HG03342 (cell line): ENCODE data around the gene CD99L2.

ENCODE experiments used
- ATAC-seq: cut with Tn5 transposase; IDR thresholded peaks from one replicate; pipeline ENCODE4 v1.9.1; 2021; ENCODE audit warnings: mild to moderate bottlenecking, moderate library complexity; ENCODE audit not compliant: unreplicated experiment

The CD99L2 gene

DNA sequence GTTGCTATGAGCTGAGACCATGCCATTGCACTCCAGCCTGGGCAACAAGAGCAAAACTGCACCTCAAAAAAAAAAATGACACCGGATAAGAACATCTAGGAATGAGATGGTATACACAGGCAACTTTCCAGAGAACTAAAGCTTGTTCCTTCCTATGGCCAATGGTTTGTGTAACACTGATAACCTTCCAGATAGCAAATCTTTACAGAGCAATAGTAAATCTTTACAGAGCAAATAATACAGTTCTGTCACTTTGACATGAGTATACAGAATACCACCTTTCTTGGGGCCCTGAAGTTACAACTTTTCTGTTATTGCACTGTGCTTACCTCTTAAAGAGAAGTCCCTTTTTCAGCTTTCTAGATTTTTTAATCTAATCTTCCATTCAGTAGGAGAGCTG, 91.6 kb downstream of the CD99L2 start:
- no peak for ATAC-seq

DNA sequence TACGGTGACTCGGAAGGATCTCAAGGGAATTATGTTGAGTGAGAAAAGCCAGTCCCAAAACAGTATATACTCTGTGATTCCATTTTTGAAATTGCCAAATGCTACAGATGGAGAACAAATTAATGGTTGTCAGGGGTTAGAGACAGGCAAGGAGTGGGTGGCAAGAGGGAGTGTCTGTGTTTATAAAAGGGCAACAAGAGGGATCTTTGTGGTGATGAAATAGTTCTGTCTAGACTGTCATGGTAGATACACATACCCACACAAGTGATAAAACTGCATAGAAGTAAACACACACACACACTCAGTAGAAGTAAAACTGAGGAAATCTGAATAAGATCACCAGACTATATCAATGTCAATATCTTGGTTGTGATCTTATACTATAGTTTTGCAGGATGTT, 92.7 kb downstream of the CD99L2 start:
- ATAC-seq: no peak

DNA sequence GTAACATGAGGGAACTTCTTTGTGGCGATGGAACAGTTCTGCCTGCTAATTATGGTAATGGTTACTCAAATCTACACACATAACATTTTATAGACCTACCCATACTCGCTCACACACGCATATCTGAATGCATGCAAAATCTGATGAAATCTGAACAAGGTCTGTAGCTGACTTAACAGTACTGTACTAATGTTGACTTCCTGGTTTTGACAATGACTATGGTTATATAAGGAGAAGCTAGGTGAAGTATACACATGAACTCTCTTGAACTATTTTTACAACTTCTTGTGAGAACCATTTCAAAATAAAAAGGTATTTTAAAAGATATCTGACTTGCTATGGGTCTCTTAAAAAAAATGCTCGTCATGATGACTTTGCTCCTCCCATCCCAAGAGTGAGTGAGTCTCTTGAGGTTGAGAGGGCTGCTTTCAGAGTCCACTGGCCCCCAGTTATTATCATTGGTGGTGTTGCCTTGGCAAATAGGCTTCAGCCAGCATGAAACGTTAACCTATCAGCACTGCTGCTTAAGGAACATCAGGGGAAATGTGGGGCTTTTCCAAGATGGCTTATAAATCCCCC, 105.4 kb downstream of the CD99L2 start:
- no peak for ATAC-seq

DNA sequence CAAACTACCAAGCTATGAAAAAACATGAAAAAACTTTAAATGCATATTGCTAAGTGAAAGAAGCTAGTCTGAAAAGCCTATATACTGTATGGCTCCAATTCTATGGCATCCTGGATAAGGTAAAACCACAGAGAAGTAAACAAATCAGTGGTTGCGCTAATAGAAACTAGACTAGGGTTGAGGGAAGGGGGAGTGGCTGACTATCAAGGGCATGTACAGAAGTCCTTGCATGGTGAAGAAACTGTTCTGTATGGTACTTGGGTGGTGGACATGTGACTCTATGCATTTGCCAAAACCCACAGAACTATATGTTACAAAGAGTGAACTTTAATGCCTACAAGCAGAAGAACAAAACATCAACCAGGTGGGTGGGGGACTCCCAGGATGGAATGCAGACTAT, 108.4 kb downstream of the CD99L2 start:
- ATAC-seq: peak; percentile 62

DNA sequence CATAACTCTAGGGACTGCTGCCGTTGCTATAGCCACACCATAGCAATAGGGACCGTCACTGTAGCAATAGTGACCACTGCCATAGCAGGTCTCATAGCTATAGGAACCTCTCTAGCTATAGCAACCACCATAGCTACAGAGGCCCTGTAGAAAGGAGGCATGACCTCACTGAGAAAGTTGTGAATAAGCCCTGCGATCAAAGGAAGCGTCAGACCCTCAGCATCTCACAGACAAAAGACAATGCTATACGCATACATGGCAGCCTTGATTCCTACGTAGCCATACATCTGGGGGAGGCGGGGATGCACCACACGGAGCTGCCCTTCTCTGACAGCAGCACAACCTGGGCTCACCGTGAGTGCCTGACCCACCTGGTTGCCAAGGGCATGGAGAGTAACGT, 116.8 kb downstream of the CD99L2 start:
- no peak for ATAC-seq

DNA sequence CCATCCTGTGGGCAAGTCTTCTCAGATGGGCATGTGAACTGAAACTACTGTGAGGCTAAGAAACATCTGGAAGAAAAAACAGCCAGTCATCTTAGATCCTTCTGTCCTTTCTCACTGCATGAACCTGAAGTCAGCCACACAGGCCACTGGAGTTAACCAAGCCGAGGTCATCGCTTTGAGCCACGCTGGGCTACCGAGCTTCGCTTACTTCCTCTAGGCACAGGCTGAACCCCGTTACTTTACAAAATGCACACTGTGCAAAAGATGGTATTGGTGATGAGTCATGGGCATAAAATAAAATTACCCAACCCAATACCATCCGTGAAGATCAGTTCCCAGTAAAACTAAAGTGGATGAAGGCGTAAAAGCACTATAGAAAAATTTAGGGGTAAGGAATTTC, 119.1 kb downstream of the CD99L2 start:
- no peak for ATAC-seq

DNA sequence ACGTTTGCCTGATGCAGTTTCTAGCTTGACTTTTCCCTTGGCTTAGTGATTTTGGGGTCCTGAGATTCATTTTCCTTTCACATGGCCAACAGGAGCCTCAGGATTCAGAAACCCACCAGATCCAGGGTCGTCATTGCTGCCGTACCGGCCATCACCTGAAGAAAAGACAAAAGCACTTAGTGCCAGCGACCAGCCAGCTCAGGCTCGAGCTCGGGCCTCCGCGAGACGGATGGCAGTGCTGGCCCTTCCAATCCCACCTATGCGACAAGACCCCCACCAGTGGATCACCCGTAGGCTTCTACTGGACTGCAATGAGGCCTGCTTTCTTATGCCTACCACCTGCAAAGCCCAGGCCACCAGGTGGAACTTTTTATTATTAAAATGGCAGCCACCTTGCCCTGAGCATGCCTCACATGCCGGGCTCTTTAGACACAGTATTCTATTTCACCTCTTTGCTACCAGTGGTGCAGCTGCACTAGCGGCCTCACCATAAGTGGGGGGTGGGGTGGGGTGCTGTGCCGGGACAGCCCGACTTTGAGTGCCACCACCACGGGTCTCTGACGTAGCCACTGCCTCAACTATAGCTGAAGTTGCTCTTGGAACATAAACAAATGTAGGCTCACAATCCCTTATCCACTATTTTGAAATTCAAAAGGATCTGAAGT, 121.0 kb downstream of the CD99L2 start:
- ATAC-seq: no peak

DNA sequence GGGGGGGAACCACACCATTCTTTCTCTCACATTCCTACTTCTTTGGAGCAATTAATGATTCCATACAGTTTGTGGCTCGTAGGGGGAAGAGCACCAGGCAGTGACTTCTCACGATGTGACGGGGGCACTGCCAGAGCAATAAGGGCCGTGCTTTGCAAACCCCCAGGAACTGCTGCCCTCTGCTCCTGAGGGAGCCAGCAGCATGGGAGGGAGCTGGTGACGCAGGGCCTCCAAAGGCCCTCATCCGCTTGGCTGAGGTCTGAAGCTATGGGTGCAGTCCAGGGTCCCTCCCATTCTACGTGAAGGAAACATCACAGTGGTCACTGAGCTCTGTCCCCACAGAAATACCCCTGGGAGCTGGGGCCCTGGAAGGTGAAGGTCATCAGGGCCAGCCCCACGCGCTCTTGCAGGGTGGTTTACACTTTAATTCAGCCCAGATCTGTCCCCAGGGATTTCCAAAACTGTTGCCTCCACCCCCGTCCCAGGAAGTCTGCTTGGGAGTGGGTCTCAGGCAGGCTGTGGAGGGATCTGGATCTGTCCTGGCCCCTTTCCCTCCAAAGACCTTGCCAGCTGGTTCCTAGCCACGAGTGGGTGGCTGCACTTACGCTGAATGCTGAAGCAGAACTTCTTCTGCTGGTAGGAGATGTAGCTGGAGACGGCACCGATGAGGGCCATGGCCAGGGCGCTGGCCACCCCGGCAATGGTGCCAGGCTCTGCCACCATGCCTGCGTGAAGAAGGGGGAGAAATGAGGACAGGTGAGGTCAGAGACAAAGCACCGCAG, 122.7 kb downstream of the CD99L2 start:
- ATAC-seq: no peak

DNA sequence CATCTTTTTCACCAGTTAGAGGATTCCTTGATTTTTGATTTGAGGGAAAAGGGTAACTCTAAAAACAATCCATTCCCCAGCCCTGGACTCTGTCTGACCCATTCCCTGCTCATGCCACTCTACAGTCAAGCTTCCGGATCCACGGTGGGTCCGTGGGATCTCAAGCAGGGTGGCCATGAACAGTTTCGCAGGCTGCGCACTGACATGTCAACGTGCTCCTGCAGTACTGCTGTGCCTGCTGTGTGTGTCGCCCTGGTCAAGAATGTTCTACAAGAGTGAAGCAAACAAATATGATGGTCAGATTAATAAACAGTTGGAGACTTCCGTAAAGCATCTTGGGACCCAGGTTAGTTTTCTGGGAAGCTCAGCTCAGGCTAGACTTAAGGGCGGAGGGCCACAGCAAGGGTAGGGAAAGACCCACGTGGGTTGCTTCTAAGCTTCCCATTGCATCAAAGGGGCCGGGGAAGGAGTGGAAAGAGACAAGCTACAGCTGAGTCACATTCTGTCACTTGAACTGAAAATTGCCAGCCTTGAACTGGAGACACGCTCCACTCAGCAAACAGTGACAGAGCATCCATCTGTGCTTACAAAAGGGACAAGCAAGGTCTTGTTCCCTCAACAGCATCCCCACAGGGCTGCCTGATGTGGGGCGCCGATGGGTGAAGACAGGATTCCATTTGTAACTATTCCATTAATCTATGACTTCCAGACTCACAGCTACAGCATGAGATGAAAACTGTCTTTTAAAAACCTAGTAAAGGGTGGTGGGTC, 123.5 kb downstream of the CD99L2 start:
- no peak for ATAC-seq

DNA sequence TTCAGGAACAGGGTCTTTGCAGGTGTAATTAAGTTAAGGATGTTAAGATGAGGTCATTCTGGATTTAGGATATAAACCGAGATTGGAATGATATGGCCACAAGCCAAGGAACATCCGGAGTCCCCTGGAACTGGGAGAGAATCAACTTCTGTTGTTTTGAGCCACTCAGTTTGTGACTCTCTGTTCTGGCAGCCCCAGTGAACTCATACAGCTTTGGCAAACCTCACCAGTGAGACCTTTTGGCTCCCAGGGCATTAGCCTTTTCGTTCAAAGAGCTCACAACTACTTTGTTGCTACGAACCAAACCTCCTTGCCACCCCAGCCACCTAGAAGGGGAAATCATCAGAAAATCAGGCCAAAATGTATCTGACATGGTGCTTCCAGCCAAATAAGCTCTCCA, 124.8 kb downstream of the CD99L2 start:
- ATAC-seq: no peak

DNA sequence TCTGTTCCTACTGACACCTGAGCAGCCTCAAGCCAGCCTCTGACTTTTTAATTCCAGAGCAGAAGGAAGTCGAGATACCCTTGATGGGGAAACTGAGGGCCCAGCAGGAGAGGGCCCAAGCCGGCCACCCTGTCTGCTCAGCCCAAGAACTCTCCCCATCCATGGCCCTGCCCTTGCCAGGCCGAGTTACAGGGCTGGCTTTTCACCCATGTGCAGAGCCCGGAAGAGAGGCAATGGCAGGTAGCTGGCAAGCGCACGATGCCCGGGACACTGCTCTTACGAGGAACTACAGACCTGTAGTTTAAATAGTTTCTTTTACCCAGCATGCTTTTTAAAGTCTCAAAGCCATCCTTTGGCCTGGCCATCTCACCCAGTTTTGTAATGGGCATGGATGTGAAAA, 125.4 kb downstream of the CD99L2 start:
- ATAC-seq: no peak

DNA sequence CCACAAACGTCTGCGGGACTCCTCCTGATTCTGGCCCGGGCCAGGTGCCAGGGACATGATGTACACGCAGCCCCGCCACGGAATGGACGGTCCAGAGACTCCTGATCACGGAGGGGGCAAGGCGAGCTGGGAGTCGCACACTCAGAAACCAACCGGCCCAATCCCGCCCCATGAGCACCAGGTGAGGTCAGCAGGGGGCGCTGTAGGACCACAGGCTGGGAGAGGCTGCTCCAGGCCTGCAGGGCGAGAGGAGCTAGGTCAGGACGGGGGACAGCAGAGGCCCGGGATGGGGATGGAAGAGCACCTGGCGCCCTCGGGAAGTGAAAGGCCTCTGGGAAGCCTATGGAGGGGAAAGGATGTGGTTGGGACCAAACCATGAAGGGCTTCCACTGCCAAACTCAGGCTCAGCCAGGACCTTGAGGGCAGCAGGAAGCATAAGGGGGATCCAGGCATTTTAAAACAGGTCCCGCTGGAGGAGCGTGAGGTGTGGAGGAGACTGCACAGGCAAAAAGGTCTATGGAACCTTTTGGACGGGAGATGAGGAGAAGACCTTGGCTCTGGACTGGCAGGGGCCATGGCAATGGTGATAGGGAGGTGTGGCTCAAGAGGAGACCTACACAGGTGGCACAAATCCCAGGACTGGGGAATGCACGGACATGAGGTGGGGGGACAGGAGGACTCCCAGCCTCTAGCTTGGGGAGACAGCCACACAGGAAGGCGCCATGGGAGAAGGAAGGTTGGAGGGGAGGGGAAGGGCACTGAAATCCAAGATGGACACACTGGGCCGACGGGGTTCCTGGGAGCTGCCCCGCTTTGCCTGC, 126.1 kb downstream of the CD99L2 start:
- peak; percentile 87 for ATAC-seq

DNA sequence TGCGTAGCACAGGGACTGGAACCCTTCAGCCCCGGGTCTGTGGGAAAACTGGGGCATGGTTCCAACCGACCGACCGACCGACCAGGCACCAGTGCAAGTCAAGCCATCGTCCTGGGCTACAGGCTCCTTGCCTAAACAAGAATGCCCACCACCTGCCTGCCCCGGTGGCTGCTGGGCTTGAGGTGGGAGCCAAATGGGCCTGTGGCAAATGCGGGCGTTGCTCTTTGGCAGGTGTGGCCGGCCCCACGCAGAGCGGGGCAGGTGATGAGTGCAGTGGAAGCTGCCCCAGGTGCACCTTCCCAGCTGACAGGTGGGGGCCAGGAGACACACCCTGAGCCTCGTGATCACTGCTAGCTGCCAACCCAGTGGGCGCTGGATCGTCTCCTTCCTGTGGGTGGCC, 127.4 kb downstream of the CD99L2 start:
- no peak for ATAC-seq

DNA sequence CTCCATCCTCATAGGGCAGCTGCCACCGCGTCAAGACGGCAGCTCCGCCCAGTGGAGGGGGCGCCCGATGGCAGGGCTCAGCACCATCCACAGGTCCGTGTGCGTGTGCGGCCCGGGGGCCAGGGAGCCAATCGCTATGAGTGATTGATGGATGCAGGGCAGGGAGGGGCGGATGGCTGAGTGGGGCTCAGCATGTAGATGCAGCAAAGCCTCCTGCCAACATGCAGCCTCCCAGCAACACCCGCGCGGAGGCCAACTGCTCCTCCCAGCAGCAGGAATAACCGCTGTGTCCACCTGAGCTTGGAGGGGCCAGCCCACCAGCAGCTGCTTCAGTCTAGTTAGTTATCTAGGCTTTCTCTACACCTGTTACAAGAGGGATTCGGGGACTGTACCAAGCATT, 127.8 kb downstream of the CD99L2 start:
- ATAC-seq: no peak

DNA sequence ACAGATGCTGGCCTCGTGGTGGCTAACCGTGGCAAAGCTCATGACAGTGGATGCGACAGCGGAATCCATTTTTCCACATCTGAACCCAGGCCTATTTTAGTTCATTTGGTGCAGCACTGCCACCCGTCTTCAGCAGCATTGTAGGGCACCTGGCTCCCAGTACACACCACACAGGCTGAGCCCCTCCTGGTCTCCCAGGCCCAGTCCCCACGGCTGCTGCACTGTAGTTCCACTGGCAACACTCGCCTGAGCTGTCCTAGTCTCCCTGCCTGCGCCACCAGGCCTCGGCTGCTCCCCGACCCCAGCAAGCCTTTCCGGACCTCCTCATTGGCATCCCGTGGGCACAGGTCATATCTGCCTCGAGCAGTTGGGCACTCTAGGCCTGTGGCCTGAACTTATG, 129.1 kb downstream of the CD99L2 start:
- ATAC-seq: no peak

DNA sequence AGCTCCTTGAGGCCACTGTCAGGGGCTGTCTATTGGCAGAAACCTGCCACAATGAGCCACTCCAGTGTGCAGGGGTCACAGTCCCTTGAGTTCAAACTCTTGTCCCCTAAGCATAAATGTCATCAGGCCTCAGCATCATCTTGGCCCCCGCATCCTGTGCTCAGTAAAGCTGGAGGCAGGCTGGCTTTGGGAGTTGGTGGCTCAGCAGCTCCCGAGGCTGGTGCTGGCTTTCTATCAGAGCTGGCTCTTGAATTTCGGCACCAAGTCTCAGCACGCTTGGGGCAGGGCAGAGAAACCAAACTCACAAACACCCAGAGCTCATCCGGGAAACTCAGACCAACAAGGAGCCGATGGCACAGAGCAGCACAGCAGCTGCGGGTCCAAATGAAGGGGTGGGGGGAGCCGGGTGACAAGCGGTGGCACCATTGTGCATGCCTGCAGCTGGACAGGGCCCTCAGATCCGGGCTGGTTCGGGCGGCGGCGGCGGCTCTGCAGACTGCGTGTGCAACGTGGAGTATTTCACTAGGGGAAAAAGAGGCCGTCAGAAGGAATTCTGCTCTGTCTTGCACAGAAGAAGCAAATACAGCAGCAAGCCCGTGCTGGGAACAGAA, 129.8 kb downstream of the CD99L2 start:
- ATAC-seq: no peak

DNA sequence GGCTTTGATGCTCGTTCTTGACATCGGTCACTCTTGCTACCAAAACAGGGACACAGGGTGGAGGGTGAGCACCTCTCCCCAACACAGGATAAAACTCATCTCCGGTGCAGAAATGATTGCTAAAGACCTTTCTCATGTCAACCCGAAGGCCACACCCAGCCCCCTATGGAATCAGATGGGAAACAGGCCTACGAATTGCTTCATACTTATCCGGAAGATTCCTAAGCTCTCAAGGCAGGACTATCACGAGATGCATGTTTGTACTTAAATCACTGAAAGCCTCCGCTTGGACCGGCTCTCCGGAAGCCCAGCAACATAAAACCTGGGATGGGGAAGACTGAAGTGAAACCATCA, 130.4 kb downstream of the CD99L2 start:
- ATAC-seq: no peak

DNA sequence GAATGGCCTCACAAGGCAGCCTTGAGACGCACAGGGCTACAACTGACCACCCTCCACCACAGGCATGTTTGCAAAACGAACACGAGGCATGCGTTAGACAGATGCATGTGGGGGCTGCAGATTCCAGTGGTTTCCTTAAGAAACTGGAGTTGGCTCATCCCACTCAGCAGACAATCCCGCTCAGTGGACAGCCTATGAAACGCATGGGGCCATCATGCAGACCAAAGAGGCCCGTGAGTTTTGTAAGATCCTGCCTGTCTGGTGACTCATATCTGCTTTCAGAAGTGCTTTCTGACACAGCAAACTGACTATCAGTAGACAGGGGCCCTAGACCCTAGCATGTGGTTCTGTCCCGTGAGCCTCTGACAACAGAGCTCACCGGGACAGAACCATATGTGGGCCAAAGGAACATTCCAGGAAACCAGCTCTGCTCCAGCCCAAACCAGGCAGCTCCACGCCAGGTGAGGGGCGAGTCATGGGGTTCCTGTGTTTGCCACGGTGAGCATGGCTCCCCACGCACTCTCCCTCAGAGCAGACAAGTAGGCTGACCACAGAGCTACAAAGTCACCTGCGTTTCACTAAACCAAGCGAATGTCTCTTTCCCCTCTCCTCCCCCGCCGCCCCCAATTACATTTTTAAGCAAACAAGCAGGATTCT, 130.9 kb downstream of the CD99L2 start:
- no peak for ATAC-seq

DNA sequence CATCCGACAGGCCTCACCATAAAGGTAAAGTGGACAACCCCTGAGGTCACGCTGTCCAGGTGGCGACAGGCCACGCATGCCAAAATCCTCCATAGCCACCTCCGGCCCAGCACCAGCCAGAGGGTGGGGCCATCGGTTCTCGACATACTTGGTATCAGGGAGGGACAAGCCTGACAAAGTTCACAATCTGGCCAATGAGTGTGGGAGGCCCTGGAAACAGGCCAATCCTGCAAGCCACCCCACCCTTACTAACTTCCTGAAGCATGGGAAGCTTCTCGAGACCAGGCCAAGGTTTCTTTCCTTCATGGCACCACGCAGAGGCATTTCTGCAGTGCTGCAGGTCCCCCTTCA, 131.4 kb downstream of the CD99L2 start:
- ATAC-seq: no peak
